ENCODE data around the gene LENG8.
"Not testable (repeated sequence)": the region's sequence is repeated elsewhere in the genome, so short reads cannot be mapped to it uniquely, and the experiment has no call there.

Gene LENG8

GRCh38 chr19:54446349-54446748 is 2.6 kb upstream of the LENG8 start:
- DNase-seq, result not testable (repeated sequence)

GRCh38 chr19:54448040-54448773 is 792 bp upstream of the LENG8 start:
- peak; percentile 64 for DNase-seq

- DNase-seq, result no peak
Observed at GRCh38 chr19:54449701-54450069, 686 bp downstream of the LENG8 start.

GRCh38 chr19:54451331-54451871 is 2.4 kb downstream of the LENG8 start:
- no peak for DNase-seq

GRCh38 chr19:54451997-54452396 is 3.0 kb downstream of the LENG8 start:
- no peak for DNase-seq

GRCh38 chr19:54452626-54453025 is 3.6 kb downstream of the LENG8 start:
- no peak for DNase-seq

GRCh38 chr19:54453921-54454780 is 5.2 kb downstream of the LENG8 start:
- no peak for DNase-seq

GRCh38 chr19:54454781-54455675 is 6.0 kb downstream of the LENG8 start:
- DNase-seq, result no peak

- DNase-seq, result no peak
Observed at GRCh38 chr19:54455786-54456422, 6.9 kb downstream of the LENG8 start.

- no peak for DNase-seq
Observed at GRCh38 chr19:54456423-54457373, 7.7 kb downstream of the LENG8 start.

GRCh38 chr19:54457773-54458647 is 9.0 kb downstream of the LENG8 start:
- DNase-seq, result no peak

GRCh38 chr19:54458648-54459281 is 9.8 kb downstream of the LENG8 start:
- no peak for DNase-seq

GRCh38 chr19:54459282-54460229 is 10.6 kb downstream of the LENG8 start:
- DNase-seq, result no peak

GRCh38 chr19:54460230-54461005 is 11.4 kb downstream of the LENG8 start:
- no peak for DNase-seq

GRCh38 chr19:54461210-54461609 is 12.2 kb downstream of the LENG8 start:
- no peak for DNase-seq

GRCh38 chr19:54461613-54462012 is 12.6 kb downstream of the LENG8 start:
- DNase-seq, result no peak

- no peak for DNase-seq
Observed at GRCh38 chr19:54462047-54462654, 13.2 kb downstream of the LENG8 start.
